Measurements from ENCODE around the gene VKORC1L1. TPM values are rescaled to one million over a fixed set of nuclear protein-coding genes. Genes with fewer than 3 reads are reported as not detected.

Gene VKORC1L1
- polyA plus RNA-seq, 1 donor from 2014 or later = 18.2 TPM

- Histone ChIP-seq H3K9me3 (ENCODE audit: low read length) (no peaks in the 10 kb centered on the region), H3K4me2 (ENCODE audit: low read length) (no peak overlapping the region), H3K4me3 (ENCODE audit: low read length) (no peak overlapping the region), H3K27me3 (ENCODE audit: insufficient read depth, low read depth, low read length) (no peaks in the 10 kb centered on the region), H3K36me3 (ENCODE audit: insufficient read depth, low read length) (no peaks in the 10 kb centered on the region), H3K79me2 (replicated peaks; ENCODE audit: insufficient read depth, low read length) (no peaks in the 10 kb centered on the region), H3K9me2 (ENCODE audit: insufficient read depth, low read length) (no peaks in the 10 kb centered on the region), H4K20me1 (ENCODE audit: insufficient read depth) (no peaks in the 10 kb centered on the region), H3K27ac (ENCODE audit: low read length) (no peak overlapping the region), H2AFZ (ENCODE audit: low read depth, low read length) (no peak overlapping the region), H3F3A (ENCODE audit: insufficient read depth, low read length, poor library complexity, severe bottlenecking) (no peaks in the 10 kb centered on the region), H3K9ac (ENCODE audit: low read length) (no peak overlapping the region)
- TF ChIP-seq EZH2 (IDR thresholded peaks at IDR 0.05; ENCODE audit: borderline replicate concordance, insufficient read depth, low read length, poor library complexity, severe bottlenecking) (no peak), RAD21 (conservative IDR thresholded peaks at IDR 0.05) (no peak), REST (IDR thresholded peaks at IDR 0.05; ENCODE audit: borderline replicate concordance) (no peak), MXI1 (conservative IDR thresholded peaks at IDR 0.05; ENCODE audit: poor library complexity, severe bottlenecking) (no peak), EP300 (conservative IDR thresholded peaks at IDR 0.05; ENCODE audit: poor library complexity, severe bottlenecking) (no peak), POLR2AphosphoS5 (IDR thresholded peaks at IDR 0.05) (no peak), SMC3 (conservative IDR thresholded peaks at IDR 0.05; ENCODE audit: poor library complexity) (no peak), CTCF (IDR thresholded peaks at IDR 0.05; ENCODE audit: poor library complexity, severe bottlenecking) (no peak), TAF1 (IDR thresholded peaks at IDR 0.05; ENCODE audit: low read depth) (no peak)
Measured at GRCh38 chr7:65974191-65974801, 101.4 kb downstream of the VKORC1L1 start.

DNA sequence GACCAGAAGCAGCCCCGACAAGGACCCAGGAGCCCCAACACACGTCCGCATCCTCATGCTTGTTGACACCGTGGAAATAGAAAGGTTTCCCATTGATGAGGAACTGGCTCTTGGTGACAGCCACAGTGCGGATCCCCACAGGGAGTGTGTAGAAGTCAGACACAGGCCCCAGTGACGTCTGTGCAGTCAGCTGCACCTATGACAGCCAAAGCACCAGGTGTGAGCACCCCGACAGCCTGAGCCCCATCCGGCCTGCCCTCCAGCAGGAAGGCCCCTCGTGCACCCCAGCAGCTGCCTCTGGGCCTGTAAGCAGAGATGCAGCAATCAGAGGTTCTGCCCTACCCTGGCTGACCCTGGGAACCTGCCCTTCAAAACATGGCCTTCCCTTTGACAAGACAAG lies 102.0 kb downstream of the VKORC1L1 start:
- TF ChIP-seq REST (IDR thresholded peaks at IDR 0.05; ENCODE audit: borderline replicate concordance) = no peak
- no peak for TF ChIP-seq EZH2 (IDR thresholded peaks at IDR 0.05; ENCODE audit: borderline replicate concordance, insufficient read depth, low read length, poor library complexity, severe bottlenecking)
- TF ChIP-seq POLR2AphosphoS5 (IDR thresholded peaks at IDR 0.05) = no peak
- TF ChIP-seq MXI1 (conservative IDR thresholded peaks at IDR 0.05; ENCODE audit: poor library complexity, severe bottlenecking) = no peak
- no peak for TF ChIP-seq RAD21 (conservative IDR thresholded peaks at IDR 0.05)
- TF ChIP-seq SMC3 (conservative IDR thresholded peaks at IDR 0.05; ENCODE audit: poor library complexity) = no peak
- no peak for TF ChIP-seq TAF1 (IDR thresholded peaks at IDR 0.05; ENCODE audit: low read depth)
- no peak for TF ChIP-seq EP300 (conservative IDR thresholded peaks at IDR 0.05; ENCODE audit: poor library complexity, severe bottlenecking)
- TF ChIP-seq CTCF (IDR thresholded peaks at IDR 0.05; ENCODE audit: poor library complexity, severe bottlenecking) = no peak
- Histone ChIP-seq H3K9ac (ENCODE audit: low read length) (no peak overlapping the region), H3K4me3 (ENCODE audit: low read length) (no peak overlapping the region), H2AFZ (ENCODE audit: low read depth, low read length) (no peak overlapping the region), H3K27me3 (ENCODE audit: insufficient read depth, low read depth, low read length) (no peaks in the 10 kb centered on the region), H4K20me1 (ENCODE audit: insufficient read depth) (no peaks in the 10 kb centered on the region), H3K9me3 (ENCODE audit: low read length) (no peaks in the 10 kb centered on the region), H3K4me2 (ENCODE audit: low read length) (no peak overlapping the region), H3K79me2 (replicated peaks; ENCODE audit: insufficient read depth, low read length) (no peaks in the 10 kb centered on the region), H3K36me3 (ENCODE audit: insufficient read depth, low read length) (no peaks in the 10 kb centered on the region), H3F3A (ENCODE audit: insufficient read depth, low read length, poor library complexity, severe bottlenecking) (no peaks in the 10 kb centered on the region), H3K27ac (ENCODE audit: low read length) (no peak overlapping the region), H3K9me2 (ENCODE audit: insufficient read depth, low read length) (no peaks in the 10 kb centered on the region)

All from neural cell (in vitro differentiated cells).